CD4-positive, alpha-beta memory T cell (primary cell): ENCODE measurements around the gene ISG20. TPM values are rescaled to one million over a fixed set of nuclear protein-coding genes. Genes with fewer than 3 reads are reported as not detected.

ENCODE experiments used
- CTCF ChIA-PET: fragments of 350-600 bp; sonication (Branson Sonifier 250); formaldehyde crosslinking; loops from one replicate; lab custom pipeline; 2021; ENCODE audit warnings: inconsistent platforms; ENCODE audit not compliant: partially characterized antibody; lab: Charles Lee
- POLR2A ChIA-PET: fragments of 350-600 bp; sonication (Branson Sonifier 250); formaldehyde crosslinking; loops from one replicate; lab custom pipeline; 2021; ENCODE audit not compliant: partially characterized antibody; lab: Charles Lee
- DNase-seq, 5 donors: peaks; one replicate each; pipeline versions ENCODE4 v3.0.0 to v3.0.0-alpha.2; 2020 to 2022; ENCODE audit warnings: mixed read lengths in 1 of 5
- H3K27ac ChIP-seq: one replicate; pipeline ENCODE4 v1.7.0; 2013; ENCODE audit warnings: low read depth, low read length
- H3K27me3 ChIP-seq: 2 replicates; pipeline ENCODE4 v1.7.0; 2013; ENCODE audit warnings: mild to moderate bottlenecking, low read length, moderate library complexity; ENCODE audit not compliant: insufficient read depth
- H3K36me3 ChIP-seq: 2 replicates; pipeline ENCODE4 v1.7.0; 2013; ENCODE audit warnings: mild to moderate bottlenecking, low read length, moderate library complexity; ENCODE audit not compliant: insufficient read depth
- H3K4me1 ChIP-seq: 2 replicates; pipeline ENCODE4 v1.7.0; 2013; ENCODE audit warnings: mild to moderate bottlenecking, low read length, moderate library complexity; ENCODE audit not compliant: insufficient read depth
- H3K4me3 ChIP-seq, 2 donors: one replicate each; pipeline ENCODE4 v1.7.0; 2013; ENCODE audit warnings: low read length in 2 of 2, mild to moderate bottlenecking in 1 of 2
- H3K9me3 ChIP-seq, 2 donors: one replicate each; pipeline ENCODE4 v1.7.0; 2013; ENCODE audit warnings: low read length in 2 of 2, control low read depth in 1 of 2; ENCODE audit not compliant: control insufficient read depth in 1 of 2
- H3K27ac Mint-ChIP-seq, 7 donors: one replicate each; pipeline ENCODE4 v1.8.0; 2020 to 2021; ENCODE audit warnings: mixed read lengths in 7 of 7, mild to moderate bottlenecking in 6 of 7, inconsistent platforms in 3 of 7, moderate library complexity in 3 of 7
- H3K27me3 Mint-ChIP-seq, 2 donors: one replicate each; pipeline ENCODE4 v1.8.0; 2020 to 2021; ENCODE audit warnings: mixed read lengths in 2 of 2
- H3K36me3 Mint-ChIP-seq, 2 donors: one replicate each; pipeline ENCODE4 v1.8.0; 2020 to 2021; ENCODE audit warnings: mixed read lengths in 2 of 2, inconsistent platforms in 1 of 2, mild to moderate bottlenecking in 1 of 2
- H3K4me1 Mint-ChIP-seq, 4 donors: one replicate each; pipeline ENCODE4 v1.8.0; 2020 to 2021; ENCODE audit warnings: mixed read lengths in 4 of 4, mild to moderate bottlenecking in 1 of 4
- H3K4me3 Mint-ChIP-seq, 8 donors: one replicate each; pipeline ENCODE4 v1.8.0; 2020 to 2021; ENCODE audit warnings: mixed read lengths in 8 of 8, mild to moderate bottlenecking in 7 of 8, moderate library complexity in 6 of 8, inconsistent platforms in 3 of 8
- H3K9me3 Mint-ChIP-seq, 8 donors: one replicate each; pipeline ENCODE4 v1.8.0; 2020 to 2021; ENCODE audit warnings: mixed read lengths in 8 of 8, mild to moderate bottlenecking in 5 of 8, inconsistent platforms in 3 of 8, moderate library complexity in 1 of 8
- intact Hi-C: fragments of 100-400 bp; cut with micrococcal nuclease; formaldehyde crosslinking; loops from one replicate; pipeline ENCODE4 v1.15.1; 2023
- microRNA-seq: library from miRNA; unstranded; fragments of <30 nt; microRNA quantifications from one replicate; pipeline ENCODE4 v1.2.0, GENCODE V29; 2021; ENCODE audit warnings: borderline replicate concordance, borderline number of aligned reads, borderline microRNAs expressed, mixed read lengths
- polyA plus RNA-seq, 2 donors: library from polyadenylated mRNA; unstranded; fragments of 300-500 nt; fragmentation: Illumina TruSeq; gene quantifications; one replicate each; pipeline ENCODE4 v1.2.3, GENCODE V29; 2021
- total RNA-seq, 2 experiments: library from RNA; stranded (reverse); gene quantifications; one replicate each; pipeline ENCODE4 v1.2.3, GENCODE V29; 2021

The ISG20 gene
- total and polyA plus RNA-seq, 4 experiments from 2014 or later = 144 to 667 (median 323) TPM

DNA sequence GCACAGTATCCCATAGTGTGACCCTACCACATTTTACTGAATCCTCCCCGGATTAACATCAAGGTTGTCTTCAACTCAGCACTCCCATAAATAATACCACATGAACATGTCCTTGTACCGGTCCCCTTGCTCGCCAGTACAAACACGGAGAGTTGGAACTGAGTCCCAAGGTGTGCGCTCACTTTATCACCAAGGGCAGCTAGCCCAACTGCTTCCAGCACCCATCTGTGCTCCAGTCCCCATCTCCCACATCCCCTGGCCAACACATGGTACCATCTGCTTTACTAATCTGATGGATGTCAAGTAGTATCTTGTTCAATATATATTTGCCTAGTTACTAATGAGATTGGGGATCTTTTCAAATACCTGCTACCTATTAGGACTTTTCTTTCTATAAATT is 64.7 kb downstream of the ISG20 start:
- Mint-ChIP-seq H3K4me3 (no peak overlapping the region), H3K27ac (no peak overlapping the region), H3K27me3 (peaks cover 16 to 18% of the 10 kb centered on the region in 2 donors), H3K36me3 (no peaks in the 10 kb centered on the region), H3K4me1 (peaks cover 6 to 17% (median 10%) of the 10 kb centered on the region in 4 donors), H3K9me3 (peaks cover 0 to 2% (median 0%) of the 10 kb centered on the region in 8 donors)
- no peak overlapping the region for H3K4me3 ChIP-seq
- H3K27ac ChIP-seq = no peak overlapping the region
- ChIA-PET POLR2A (no interaction called here), CTCF (no interaction called here)
- no peak for DNase-seq
- no peaks in the 10 kb centered on the region for H3K9me3 ChIP-seq
- peaks cover 7% of the 10 kb centered on the region for H3K4me1 ChIP-seq
- no peaks in the 10 kb centered on the region for H3K36me3 ChIP-seq
- peaks cover 16% of the 10 kb centered on the region for H3K27me3 ChIP-seq
- intact Hi-C loops = no loop called here

DNA sequence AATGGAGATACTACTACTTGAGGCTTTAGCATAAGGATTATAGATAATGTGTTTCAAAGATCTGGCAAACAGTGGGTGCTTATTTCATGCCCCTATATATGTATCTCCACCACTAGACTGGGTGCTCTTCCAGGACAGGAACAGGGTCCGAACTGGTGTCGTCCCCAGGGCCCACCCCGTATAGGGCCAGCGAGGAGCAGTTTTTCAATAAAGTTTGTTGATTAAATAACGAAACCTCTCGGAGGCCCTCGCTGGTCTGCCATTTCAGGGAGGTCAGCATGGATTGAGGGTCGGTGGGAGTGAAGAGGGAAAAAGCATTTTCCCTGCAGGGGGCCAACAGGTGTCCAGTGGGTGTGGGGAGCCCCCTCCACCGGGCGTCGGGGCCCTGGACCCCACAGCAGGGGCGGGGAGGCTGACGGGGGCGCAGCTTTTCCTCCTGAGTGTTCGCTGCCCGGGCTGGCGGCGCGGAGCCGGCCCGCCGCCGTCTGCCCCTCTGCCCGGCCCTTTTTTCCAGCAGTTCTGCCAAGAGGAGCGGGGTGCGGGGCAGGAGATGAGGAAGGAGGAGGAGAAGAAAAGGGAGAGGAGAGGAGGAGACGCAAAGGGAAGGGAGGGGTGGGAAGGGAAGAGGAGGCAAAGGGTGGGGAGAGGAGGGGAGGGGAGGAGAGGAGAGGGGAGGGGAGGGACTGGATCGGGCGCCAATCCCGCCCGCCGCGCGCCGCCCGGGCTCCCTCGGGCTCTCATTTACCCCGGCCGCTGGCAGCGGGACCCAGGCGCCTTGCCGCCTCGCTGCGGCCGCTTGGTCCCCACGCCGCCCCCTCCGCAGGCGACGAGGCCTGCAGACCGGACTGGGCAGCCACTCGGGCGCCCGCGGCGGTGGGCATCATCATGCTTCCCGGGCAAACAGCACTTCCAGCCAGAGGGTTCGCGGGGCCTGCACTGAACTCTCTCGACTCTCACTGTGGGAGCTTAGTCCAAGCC is 66.3 kb downstream of the ISG20 start:
- peaks cover 6 to 17% (median 10%) of the 10 kb centered on the region in 4 donors for H3K4me1 Mint-ChIP-seq

DNA sequence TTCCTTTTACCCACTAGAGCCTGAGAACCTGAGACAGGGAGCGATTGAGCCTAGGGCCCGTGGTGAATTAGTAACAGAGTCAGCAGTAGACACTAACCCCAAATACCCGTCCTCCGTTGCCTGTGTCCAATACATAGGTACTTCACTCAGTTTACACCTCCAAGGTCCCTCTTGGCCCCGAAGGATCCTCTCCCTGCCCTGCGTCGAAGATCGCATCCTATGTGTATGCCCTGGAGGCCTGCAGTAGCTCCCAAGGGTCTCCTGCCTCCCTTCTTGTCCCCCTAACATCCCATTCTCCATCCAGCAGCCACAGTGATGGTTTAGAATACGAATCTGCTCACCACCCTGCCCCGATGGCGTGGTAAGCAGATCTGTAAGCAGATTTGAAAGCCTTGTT is 67.0 kb downstream of the ISG20 start:
- Mint-ChIP-seq H3K9me3 (peaks cover 0 to 2% (median 0%) of the 10 kb centered on the region in 8 donors), H3K27me3 (peaks cover 20 to 28% of the 10 kb centered on the region in 2 donors), H3K27ac (peak overlapping the region in 1 of 7 donors; percentile 31), H3K4me1 (peaks cover 6 to 17% (median 10%) of the 10 kb centered on the region in 4 donors), H3K36me3 (no peaks in the 10 kb centered on the region), H3K4me3 (peak overlapping the region; percentile 55 to 83 (median 72))
- DNase-seq = no peak
- ChIA-PET POLR2A (no interaction called here), CTCF (no interaction called here)
- peaks cover 7% of the 10 kb centered on the region for H3K4me1 ChIP-seq
- no peaks in the 10 kb centered on the region for H3K9me3 ChIP-seq
- no peak overlapping the region for H3K4me3 ChIP-seq
- peaks cover 16% of the 10 kb centered on the region for H3K27me3 ChIP-seq
- intact Hi-C loops = no loop called here
- H3K27ac ChIP-seq = no peak overlapping the region
- no peaks in the 10 kb centered on the region for H3K36me3 ChIP-seq

More for the DNA sequence above, 66.3 kb downstream of the ISG20 start:
- peak overlapping the region in 2 of 7 donors; percentile 42 to 62 for H3K27ac Mint-ChIP-seq
- no peaks in the 10 kb centered on the region for H3K36me3 ChIP-seq
- H3K36me3 Mint-ChIP-seq = no peaks in the 10 kb centered on the region
- ChIA-PET POLR2A (no interaction called here), CTCF (no interaction called here)
- H3K27me3 Mint-ChIP-seq = peaks cover 20 to 28% of the 10 kb centered on the region in 2 donors
- H3K27ac ChIP-seq = no peak overlapping the region
- intact Hi-C loops = no loop called here
- DNase-seq = no peak
- H3K27me3 ChIP-seq = peaks cover 16% of the 10 kb centered on the region
- H3K4me1 ChIP-seq = peaks cover 7% of the 10 kb centered on the region
- H3K4me3 Mint-ChIP-seq = peak overlapping the region; percentile 59 to 88 (median 78)
- H3K4me3 ChIP-seq = no peak overlapping the region
- H3K9me3 Mint-ChIP-seq = peaks cover 0 to 2% (median 0%) of the 10 kb centered on the region in 8 donors
- no peaks in the 10 kb centered on the region for H3K9me3 ChIP-seq

Small RNA genes lying within 50 kb of the gene (microRNA-seq; reads per million reads assigned to microRNA genes)
- gene MIR1179 (1.4 reads per million), gene MIR3529 (not detected), gene MIR7-2 (not detected)

Other genes with a start within 250 kb of the ISG20 start
- gene MRPL46, start 171.6 kb upstream of the ISG20 start, total RNA-seq = 10 to 100 TPM; 25.9 to 28.7 TPM
- 10 to 100 TPM; 60.2 to 60.9 TPM for gene MRPL46, start 171.6 kb upstream of the ISG20 start, polyA plus RNA-seq
- gene MRPS11, start 171.3 kb upstream of the ISG20 start, total RNA-seq = 10 to 100 TPM; 27.5 to 35.0 TPM
- gene MRPS11, start 171.3 kb upstream of the ISG20 start, polyA plus RNA-seq = 10 to 100 TPM; 50.1 to 63.1 TPM
- 10 to 100 TPM; 11.5 to 11.7 TPM for gene DET1, start 92.3 kb upstream of the ISG20 start, total RNA-seq
- gene DET1, start 92.3 kb upstream of the ISG20 start, polyA plus RNA-seq = 1 to 10 TPM; 1.1 to 3.4 TPM
- gene AEN, start 17.7 kb upstream of the ISG20 start, total RNA-seq = 10 to 100 TPM; 54.5 to 56.8 TPM
- 10 to 100 TPM; 33.2 to 35.8 TPM for gene AEN, start 17.7 kb upstream of the ISG20 start, polyA plus RNA-seq
- gene ACAN, start 164.4 kb downstream of the ISG20 start, total RNA-seq = not detected
- under 1 TPM in 1 of 2 donors, not detected in 1; 0.02 TPM for gene ACAN, start 164.4 kb downstream of the ISG20 start, polyA plus RNA-seq